Measurements from ENCODE around the gene SOCS2.

The SOCS2 gene

GRCh38 chr12:93571925-93572711 lies at the start of gene SOCS2:
SOCS2 (plus strand) TSS chr12:93572675; CDS start chr12:93572898, 223 bp downstream.
- Mint-ChIP-seq H3K4me1 (peaks cover 26% of the 10 kb centered on the region), H3K27me3 (peaks cover 33% of the 10 kb centered on the region), H3K27ac (peak within 1 kb of the TSS; percentile 55), H3K36me3 (no peaks in the 10 kb centered on the region), H3K4me3 (peak within 1 kb of the TSS; percentile 87), H3K9me3 (no peaks in the 10 kb centered on the region)
- ATAC-seq: no peak

DNA sequence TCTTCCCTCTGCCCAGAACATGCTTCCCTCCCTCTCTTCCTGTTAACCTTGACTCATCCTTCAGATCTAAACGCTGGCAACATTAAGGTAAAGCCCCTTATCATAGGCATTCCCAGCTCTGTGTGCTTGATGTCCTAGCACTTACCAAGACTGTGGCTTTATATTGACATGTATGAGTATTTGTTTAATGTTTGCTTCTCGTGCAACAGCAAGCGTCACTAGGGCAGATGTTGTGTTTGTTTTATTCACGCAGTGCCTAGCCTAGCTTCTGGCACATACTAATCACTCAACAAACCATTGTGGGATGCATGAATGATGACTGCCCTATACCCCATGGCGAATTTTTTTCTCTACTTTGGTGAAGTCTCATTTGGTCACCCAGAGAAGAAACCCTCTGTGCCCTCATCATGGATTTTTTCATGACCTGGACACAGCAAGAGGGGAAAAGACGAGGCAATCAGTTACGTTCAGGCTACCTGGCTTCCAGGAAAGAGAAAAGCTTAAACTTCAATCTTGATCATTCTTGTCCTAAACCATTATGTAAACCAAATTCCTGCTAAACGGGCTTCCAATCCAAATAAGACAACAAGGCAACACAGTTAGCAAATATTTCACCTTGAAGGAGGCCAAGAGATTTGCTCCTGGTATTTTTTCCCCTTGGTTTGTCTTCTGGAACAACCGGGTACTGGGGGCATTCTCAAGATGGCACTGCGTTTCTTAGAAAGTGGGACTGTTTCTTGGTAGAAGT lies 47.9 kb upstream of the SOCS2 start:
- H3K36me3 Mint-ChIP-seq: no peaks in the 10 kb centered on the region
- H3K27ac Mint-ChIP-seq: no peak overlapping the region

DNA sequence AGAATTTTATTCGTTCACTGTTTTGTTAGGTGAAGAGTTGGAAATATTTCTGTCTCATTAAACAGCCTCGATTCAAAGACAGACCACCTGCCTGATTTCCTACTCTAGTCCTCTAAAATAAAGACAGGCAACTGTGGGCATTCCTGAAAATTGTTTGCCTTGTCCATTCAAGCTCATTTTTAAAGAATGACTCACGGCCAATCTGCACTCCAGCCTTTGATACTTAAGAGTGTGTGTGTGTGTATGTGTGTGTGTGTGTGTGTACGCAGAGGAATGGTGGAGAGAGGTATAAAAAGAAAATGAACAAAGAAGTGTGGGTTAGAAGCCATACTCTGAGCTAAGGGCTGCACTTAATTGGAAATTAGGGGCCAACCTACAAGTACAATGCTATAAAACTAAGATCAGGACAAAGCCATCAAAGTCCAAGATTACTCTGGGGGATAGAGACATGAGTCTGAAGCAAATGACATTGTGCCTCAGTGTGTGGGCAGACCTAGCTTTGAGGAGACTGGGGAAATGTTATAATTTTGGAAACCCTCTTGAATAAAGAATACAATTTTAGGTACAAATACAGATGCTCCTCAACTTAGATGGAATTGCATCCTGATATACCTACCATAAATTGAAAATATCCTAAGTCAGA lies 45.6 kb upstream of the SOCS2 start:
- Mint-ChIP-seq H3K27me3 (peaks cover 25% of the 10 kb centered on the region), H3K27ac (no peak overlapping the region), H3K9me3 (no peaks in the 10 kb centered on the region), H3K4me3 (no peak overlapping the region), H3K36me3 (no peaks in the 10 kb centered on the region), H3K4me1 (no peaks in the 10 kb centered on the region)
- ATAC-seq: no peak

More for the DNA sequence above, 47.9 kb upstream of the SOCS2 start:
- Mint-ChIP-seq H3K9me3 (no peaks in the 10 kb centered on the region), H3K4me1 (no peaks in the 10 kb centered on the region), H3K4me3 (no peak overlapping the region), H3K27me3 (peaks cover 25% of the 10 kb centered on the region)
- ATAC-seq: no peak

DNA sequence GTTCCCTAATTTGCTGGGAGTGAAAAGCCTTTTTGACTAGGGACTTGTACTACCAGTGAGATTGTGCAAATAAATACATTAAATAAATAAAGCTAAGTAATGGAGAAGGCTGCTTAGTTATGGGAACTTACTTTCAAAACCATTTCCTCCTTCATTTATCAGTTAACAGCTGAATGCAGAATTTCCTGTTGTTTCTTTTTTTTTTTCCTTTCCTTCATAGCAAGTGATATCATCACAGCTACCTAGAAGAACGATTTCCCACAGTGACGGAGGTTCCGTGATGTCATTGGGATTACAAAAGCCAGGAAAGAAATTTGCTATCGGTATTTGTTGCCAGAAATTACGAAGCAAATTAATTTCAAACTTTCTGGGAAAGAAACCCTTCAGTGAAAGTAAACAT lies 42.1 kb upstream of the SOCS2 start:
- no peak for ATAC-seq
- H3K27ac Mint-ChIP-seq: no peak overlapping the region
- H3K4me3 Mint-ChIP-seq: no peak overlapping the region
- no peaks in the 10 kb centered on the region for H3K36me3 Mint-ChIP-seq
- no peaks in the 10 kb centered on the region for H3K4me1 Mint-ChIP-seq
- H3K9me3 Mint-ChIP-seq: peaks cover 6% of the 10 kb centered on the region
- H3K27me3 Mint-ChIP-seq: peaks cover 15% of the 10 kb centered on the region

- no peak overlapping the region for H3K27ac Mint-ChIP-seq
- ATAC-seq: no peak
- H3K4me3 Mint-ChIP-seq: no peak overlapping the region
- H3K4me1 Mint-ChIP-seq: no peaks in the 10 kb centered on the region
- H3K36me3 Mint-ChIP-seq: no peaks in the 10 kb centered on the region
- peaks cover 6% of the 10 kb centered on the region for H3K9me3 Mint-ChIP-seq
- H3K27me3 Mint-ChIP-seq: no peaks in the 10 kb centered on the region
These were observed 39.2 kb upstream of the SOCS2 start for GRCh38 chr12:93533310-93533709.

- no peak overlapping the region for H3K27ac Mint-ChIP-seq
- H3K9me3 Mint-ChIP-seq: peaks cover 6% of the 10 kb centered on the region
- no peak for ATAC-seq
- peaks cover 6% of the 10 kb centered on the region for H3K4me1 Mint-ChIP-seq
- H3K27me3 Mint-ChIP-seq: no peaks in the 10 kb centered on the region
- no peak overlapping the region for H3K4me3 Mint-ChIP-seq
- H3K36me3 Mint-ChIP-seq: no peaks in the 10 kb centered on the region
These were observed 36.2 kb upstream of the SOCS2 start for GRCh38 chr12:93536111-93536765.

DNA sequence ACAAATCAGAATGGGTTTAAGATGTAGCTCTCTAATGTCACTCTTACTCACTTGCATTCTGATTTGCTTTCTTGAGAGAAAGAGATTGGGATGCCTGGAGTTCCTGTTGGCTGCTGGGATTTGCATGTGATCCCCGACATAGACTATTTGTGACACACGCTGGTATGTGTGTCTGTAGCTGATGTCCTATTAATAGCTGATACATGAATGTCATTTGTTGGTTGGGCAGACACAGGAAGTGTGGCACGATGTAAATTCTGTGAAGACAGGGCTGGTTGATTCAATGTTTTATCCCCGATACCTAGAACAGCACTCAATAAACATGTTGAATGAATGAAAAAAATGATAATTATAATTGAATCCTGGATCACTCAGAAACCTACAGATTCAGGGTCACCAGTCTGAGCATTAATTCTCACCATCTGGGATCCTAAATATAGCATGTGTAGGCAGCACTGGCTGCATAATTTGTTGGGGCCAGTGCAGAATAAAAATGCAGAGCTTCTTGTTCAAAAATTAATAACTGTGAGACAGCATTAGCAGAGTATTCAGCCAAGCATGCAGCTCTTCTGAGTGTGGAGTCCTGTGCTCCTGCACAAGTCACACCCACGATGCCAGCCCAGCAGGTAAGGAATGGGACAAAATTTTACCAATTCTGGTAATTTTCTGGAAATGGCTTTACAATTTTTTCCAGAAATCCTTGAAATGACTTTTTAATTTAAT lies 35.5 kb upstream of the SOCS2 start:
- Mint-ChIP-seq H3K4me3 (no peak overlapping the region), H3K4me1 (peaks cover 6% of the 10 kb centered on the region), H3K27me3 (no peaks in the 10 kb centered on the region), H3K9me3 (peaks cover 6% of the 10 kb centered on the region), H3K36me3 (no peaks in the 10 kb centered on the region), H3K27ac (no peak overlapping the region)
- peak; percentile 75 for ATAC-seq

- Mint-ChIP-seq H3K27me3 (no peaks in the 10 kb centered on the region), H3K36me3 (no peaks in the 10 kb centered on the region), H3K4me1 (peaks cover 6% of the 10 kb centered on the region), H3K27ac (no peak overlapping the region), H3K4me3 (no peak overlapping the region), H3K9me3 (no peaks in the 10 kb centered on the region)
- ATAC-seq: no peak
These were observed 34.7 kb upstream of the SOCS2 start for GRCh38 chr12:93537769-93538168.

DNA sequence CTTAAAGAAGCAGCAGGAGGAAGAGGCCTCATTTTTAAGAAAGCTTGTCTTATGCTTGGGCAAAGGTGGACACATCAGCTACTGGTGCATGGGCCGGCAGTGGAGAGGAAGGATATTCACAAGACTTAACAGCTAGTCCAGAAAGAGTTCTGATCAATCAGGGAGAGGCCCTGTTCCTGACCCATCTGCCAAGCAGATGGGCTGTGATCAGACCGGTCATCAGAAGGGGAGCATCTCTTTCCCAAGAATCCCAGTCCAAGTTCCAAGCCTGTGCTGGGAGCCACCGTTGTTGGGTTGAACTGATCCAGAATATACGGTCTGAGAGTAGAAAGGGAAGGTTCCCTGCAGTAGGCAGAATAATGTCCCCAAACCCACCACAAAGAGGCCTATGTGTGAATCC lies 32.7 kb upstream of the SOCS2 start:
- Mint-ChIP-seq H3K9me3 (no peaks in the 10 kb centered on the region), H3K4me1 (peaks cover 6% of the 10 kb centered on the region), H3K4me3 (no peak overlapping the region), H3K27ac (no peak overlapping the region), H3K27me3 (peaks cover 10% of the 10 kb centered on the region), H3K36me3 (no peaks in the 10 kb centered on the region)
- ATAC-seq: no peak

DNA sequence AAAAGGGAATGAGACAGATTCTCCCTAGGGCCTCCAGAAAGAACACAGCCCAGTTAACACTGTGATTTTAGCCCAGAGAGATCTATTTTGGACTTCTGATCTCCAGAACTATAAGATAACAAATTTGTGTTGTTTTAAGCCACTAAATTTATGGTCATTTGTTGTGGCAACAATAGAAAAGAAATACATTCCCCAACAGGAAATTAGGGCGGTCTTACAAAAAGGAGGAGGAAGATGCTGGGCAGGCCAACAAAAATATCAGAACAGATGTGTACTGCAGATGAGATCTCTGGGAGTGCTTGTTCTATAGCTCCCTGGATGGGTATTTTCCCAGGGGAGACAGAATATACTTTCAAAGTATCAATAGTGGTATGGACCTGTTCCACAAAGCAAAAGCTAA lies 32.0 kb upstream of the SOCS2 start:
- Mint-ChIP-seq H3K4me1 (peaks cover 6% of the 10 kb centered on the region), H3K36me3 (no peaks in the 10 kb centered on the region), H3K9me3 (no peaks in the 10 kb centered on the region), H3K27ac (no peak overlapping the region), H3K27me3 (peaks cover 11% of the 10 kb centered on the region), H3K4me3 (no peak overlapping the region)
- ATAC-seq: no peak

DNA sequence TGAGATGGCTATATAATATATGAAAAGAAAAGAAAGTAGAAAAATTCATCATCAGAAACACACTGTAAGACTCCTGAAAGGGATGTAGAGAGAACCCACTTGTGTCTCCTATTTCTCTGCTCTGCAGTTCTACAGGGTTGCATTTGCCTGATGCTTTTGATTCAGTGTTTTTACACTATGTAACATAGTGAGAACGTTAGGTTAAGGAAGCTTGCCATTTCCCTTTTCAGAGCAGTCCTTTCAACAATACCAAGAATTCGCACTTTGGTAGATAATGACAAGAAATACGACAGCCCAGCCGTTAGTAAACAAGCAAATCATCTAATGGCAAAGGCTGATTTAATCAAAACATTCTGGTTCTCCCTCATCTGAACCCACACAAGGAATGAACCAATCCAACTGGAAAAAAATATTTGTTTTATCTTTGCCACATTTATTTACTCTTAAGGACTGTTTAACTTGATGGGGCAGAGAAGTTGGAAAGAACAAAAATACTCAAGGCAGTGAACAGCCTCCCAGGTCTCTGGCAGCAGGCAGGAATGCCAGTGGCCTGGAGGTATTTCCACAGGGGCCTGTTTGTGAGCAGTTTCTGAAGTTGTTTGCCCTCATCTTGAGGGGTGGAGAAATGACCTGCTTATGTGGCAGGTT lies 30.8 kb upstream of the SOCS2 start:
- no peaks in the 10 kb centered on the region for H3K36me3 Mint-ChIP-seq
- no peak for ATAC-seq
- no peak overlapping the region for H3K4me3 Mint-ChIP-seq
- H3K9me3 Mint-ChIP-seq: no peaks in the 10 kb centered on the region
- peaks cover 6% of the 10 kb centered on the region for H3K4me1 Mint-ChIP-seq
- no peak overlapping the region for H3K27ac Mint-ChIP-seq
- H3K27me3 Mint-ChIP-seq: peaks cover 11% of the 10 kb centered on the region

GRCh38 chr12:93547778-93548177 lies 24.7 kb upstream of the SOCS2 start:
- Mint-ChIP-seq H3K4me3 (no peak overlapping the region), H3K4me1 (no peaks in the 10 kb centered on the region), H3K36me3 (no peaks in the 10 kb centered on the region), H3K27ac (no peak overlapping the region), H3K27me3 (peaks cover 11% of the 10 kb centered on the region), H3K9me3 (no peaks in the 10 kb centered on the region)
- ATAC-seq: no peak

GRCh38 chr12:93549174-93549573 lies 23.3 kb upstream of the SOCS2 start:
- no peak for ATAC-seq
- Mint-ChIP-seq H3K9me3 (peaks cover 5% of the 10 kb centered on the region), H3K27ac (no peak overlapping the region), H3K4me1 (peaks cover 10% of the 10 kb centered on the region), H3K27me3 (peaks cover 13% of the 10 kb centered on the region), H3K36me3 (no peaks in the 10 kb centered on the region), H3K4me3 (no peak overlapping the region)
